Kidney capillary endothelial cell (primary cell): ENCODE measurements around the gene ITGAD.

Source experiments
- DNase-seq: peaks from one replicate; pipeline ENCODE4 v3.0.0-alpha.2; 2018; ENCODE audit warnings: low spot score

ITGAD gene

DNA sequence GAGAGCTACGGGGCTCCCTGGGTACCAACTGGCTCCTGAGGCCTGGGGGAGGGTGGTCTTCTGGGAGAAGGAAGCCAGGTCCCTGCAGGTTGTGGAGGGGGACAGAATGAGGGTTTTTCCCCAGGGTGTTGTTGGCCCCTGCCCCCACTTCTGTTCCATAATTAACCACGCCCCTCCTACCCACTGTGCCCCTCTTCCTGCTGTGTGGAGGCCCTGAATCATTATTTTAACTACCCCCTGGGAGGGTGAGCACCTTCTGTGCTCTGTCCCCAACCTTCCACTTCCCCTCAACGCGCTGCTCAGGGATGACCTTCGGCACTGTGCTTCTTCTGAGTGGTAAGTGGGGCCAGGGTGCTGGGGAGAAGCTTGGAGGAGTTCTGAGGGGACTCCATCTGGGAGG is at the start of gene ITGAD:
Gene ITGAD (plus strand): TSS at position 280 of the 400 bp plus-strand sequence. CDS start 26 bp downstream, at position 306.
- DNase-seq, result no peak

DNA sequence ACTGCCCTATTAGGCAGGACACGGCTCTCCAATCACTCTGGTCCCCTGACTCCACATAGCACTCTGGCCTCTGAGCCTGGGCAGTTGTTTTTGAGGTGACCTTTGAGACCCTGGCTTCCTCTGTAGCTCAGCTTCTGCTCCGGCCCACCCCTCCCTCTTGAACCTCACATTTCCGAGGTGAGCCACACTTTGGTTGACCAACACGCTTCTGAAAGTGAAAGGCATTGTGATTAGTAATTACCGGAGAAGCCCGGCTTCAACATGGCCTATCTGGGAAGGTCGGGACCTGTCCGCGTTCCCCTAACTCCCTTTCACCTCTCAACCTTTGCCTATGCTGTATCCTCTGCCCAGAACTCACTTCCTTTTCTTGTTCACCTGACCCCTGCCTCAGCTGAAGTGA is 48.4 kb upstream of the ITGAD start:
- no peak for DNase-seq

DNA sequence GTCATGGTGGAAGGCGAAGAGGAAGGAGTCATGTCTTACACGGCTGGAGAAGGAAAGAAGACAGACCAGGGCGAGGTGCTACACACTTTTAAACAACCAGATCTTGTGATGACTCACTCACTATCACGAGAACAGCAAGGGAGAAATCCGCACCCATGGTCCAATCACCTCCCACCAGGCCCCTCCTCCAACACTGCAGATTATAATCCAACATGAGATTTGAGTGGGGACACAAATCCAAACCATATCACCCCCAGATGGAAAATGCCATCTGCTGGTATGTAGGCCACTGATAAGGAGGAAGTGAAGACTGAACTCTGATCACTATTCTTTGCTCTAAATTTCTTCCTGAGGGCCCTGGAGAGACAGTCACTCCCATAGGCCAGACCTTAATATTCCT is 45.7 kb upstream of the ITGAD start:
- no peak for DNase-seq

DNA sequence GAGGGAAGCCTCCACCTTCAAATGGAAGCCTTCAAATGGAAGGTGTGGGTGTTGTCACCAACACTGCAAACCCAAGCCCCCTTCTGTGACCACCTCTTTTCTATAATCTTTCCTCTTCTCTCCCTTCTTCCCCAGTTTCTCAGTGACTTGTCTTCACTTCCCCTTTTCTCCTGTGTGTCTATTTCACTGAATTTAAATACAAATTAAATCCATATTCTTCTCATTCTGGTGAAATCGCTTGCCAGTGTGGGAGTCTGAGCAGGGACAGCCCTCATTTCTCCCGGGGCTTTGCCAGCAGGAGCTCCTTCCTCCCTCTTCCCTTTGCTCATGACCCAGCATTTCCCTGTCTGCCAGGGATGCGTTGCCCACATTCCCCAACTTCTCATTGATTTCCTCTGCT is 44.6 kb upstream of the ITGAD start:
- DNase-seq, result no peak

DNA sequence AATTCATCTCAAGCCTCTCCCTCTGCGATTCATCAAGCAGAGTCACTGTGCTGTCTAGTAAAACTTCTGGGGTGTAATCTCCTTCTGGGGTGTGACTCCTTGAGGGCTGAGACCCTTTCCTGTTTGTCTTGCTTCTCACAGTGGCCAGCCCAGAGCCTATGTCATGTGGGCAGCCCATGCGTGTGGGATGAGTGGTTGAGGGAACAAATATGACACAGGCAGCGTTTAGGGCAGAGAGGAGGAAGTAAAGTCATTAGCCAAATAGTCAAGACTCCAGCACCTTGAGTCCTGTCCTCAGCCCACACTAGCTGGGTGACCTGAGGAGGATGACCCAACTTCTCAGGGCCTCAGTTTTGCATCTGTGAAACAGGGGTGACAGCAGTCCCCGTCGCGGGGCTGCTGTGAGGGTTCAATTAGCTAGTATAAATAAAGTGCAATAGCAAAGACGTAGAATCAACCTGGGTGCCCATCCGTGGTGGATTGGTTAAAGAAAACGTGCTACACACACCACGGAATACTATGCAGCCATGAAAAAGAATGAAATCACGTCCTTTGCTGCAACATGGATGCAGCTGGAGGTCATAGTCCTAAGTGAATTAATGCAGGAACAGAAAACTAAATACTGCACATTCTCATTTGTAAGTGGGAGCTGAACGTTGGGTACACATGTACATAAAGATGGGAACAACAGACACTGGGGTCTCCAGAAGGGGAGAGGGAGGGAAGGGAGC is 42.7 kb upstream of the ITGAD start:
- no peak for DNase-seq

DNA sequence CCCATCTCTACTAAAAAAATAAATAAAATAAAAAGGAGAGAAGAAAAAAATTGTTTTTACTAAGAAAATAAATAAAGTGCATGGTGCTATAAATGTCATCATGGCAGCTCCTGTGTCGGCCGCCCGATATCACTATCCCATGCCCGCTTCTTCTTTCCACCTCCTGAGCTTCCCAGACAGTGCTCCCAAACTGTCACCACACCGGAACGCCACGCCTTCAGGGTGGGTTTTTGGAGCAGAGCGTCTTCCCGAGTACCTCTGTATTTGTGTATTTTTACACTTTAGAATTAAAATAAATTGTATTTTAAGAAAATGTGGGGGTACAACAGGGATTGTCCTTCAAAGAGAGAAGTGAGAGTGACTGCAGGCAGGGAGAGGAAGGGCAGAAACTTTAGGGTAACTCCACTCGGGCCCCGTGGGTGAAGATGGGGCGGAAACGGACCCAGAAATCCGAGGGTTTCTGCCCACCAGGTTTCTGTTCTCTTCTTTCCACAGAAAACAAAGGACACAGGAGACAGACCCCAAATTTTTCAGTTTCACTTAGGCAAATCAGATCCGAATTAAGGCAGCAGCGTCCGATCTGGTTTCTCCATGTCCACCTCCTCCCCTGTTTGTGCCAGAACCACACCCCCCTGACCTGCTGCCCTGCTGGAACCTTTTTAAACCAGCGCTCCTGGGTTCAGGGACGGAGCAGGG is 41.7 kb upstream of the ITGAD start:
- DNase-seq, result no peak

DNA sequence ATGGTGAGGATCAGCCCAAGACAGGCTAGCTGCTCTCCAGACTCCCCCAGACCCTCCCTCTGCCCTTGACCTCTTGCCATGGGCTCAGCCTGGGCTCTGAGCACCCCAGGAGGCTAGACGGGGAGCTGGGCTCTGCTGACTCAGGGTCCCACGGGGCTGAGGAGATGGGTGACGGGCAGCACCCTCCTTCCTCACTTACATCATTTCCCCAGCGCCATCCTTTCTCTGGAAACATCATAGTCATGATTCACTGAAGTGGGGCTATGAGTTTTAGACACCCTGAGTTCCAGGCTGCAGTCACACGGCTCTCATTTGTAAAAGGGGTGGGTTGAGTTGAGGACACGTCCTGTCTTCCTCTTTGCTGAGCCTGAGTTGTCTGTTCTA is 41.2 kb upstream of the ITGAD start:
- DNase-seq, result no peak

DNA sequence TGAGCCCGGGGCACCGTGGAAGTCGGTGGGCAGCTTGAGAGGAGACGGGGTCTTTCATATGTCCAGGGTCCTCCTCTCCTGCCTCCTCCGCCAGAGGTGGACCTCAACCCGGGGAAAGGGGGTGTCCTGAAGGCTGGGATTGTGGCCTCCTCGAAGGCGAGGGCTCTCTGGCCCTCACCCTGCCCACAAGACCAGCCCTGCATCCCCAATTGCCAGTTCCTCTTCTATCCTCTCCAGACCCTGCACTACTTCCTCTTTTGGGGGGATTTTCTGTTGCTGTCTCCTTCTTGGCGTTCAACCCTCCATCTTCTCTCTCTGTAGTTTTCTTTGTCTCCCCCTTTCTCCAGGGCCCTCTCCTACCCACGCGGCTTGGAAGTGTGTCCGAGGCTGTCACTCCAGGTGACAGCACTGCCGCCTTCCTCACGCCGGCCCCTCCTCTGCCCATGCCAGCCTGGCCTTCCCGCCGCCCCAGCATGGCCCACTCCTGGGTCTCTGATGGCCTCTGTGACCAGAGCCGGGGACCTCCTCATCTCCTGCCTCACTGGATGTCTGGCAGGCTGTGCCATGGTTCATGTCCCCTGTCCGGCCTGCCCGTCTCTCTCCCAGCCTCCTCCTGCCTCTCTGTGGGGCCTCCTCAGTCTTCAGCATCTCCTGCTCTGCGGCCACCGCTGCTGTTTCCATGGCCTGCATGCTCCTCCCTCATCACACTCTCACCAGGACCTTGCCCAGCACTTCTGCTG is 40.6 kb upstream of the ITGAD start:
- DNase-seq, result no peak

DNA sequence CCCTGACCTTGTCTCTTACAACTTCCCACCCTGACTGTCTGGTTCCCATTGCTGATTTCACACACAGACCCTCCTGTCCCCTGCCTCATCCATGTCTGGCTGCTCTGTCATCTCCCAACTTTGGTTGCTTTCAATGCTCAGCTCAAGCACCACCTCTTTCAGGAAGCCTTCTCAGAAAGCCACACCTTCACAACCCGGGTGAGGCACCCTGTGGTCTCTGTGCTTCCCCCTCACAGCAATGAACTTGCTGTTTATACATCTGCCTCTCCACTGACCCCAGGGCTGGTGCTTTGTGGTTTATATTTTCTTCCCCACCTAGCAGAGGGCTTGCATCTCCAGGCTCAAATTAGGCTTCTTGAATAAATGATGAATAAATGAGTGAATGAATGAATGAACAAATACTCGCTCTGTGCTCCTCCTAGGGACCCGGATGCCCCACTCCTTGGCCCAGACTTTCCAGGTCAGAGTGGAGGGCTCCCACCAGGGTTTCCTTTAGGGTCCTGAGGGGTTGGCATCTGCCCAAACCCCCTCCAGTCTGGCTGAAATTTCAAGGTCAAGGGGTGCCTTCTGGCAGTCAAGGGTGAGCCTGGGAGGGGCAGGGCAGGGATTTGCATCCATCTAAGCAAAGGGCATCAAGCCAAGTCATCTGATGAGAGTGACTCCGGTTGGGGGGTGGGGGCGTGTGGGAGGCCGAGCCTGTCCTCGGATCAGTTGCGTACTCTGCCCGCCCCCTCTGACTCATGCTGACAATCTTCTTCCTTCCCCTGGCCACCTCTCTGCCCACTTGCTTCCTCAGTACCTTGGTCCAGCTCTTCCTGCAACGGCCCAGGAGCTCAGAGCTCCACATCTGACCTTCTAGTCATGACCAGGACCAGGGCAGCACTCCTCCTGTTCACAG is 38.5 kb upstream of the ITGAD start, which contains the start of gene ITGAX:
Gene ITGAX (plus strand): TSS at position 783 of the 898 bp plus-strand sequence. CDS start 79 bp downstream, at position 862.
- DNase-seq, result peak; percentile 68

DNA sequence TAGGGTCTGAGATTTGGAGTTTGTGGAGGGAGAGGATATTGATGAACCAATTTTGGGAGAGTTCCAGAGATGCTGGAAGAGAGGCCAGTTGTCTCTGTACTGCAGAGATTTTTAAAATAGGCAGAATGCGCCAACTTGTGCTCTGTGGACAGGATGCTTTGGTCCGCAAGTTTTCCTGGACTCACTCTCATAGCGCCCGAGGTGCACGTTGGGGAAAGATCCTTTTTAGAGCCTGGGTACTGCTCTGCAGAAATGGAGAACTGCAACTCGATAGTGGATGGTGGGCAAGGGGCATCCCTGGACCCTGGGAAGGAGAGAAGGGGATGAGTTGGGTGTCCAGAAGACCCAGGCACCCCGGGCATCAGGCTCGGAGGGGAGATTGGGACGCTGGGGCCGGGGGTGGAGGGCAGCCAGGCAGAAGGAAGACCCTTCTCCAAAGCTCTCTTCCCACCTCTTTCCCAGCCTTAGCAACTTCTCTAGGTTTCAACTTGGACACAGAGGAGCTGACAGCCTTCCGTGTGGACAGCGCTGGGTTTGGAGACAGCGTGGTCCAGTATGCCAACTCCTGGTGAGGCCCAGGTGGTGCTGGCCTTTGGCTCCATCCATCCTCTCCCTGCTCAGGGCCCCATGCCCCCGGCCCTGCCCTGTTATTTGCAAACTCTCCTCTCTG is 37.6 kb upstream of the ITGAD start:
- no peak for DNase-seq

DNA sequence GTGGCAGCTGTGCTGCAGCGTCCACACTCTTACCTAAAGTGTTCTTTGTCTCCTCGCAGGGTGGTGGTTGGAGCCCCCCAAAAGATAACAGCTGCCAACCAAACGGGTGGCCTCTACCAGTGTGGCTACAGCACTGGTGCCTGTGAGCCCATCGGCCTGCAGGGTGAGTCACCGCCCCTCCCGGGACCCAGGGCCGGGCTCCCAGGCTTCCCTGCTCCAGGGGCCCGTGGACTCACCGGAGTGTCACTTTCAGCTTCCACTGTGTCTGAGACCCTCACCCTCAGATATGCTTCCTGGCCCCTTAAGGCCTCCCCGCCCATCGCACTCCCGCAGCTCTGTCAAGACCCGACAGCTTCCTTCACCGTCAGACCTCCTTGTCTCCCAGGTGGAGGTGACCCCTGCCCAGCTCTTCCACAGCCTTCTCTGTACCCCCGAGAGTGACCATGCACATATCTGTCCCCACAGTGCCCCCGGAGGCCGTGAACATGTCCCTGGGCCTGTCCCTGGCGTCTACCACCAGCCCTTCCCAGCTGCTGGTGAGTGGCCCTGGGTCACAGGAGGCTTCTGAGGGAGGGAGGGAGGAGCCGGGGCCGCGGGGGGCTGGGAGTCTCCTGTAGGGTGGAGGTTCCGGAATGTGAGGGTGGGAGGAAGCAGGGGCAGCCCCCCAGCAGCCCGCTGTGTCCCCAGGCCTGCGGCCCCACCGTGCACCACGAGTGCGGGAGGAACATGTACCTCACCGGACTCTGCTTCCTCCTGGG is 36.4 kb upstream of the ITGAD start:
- no peak for DNase-seq

DNA sequence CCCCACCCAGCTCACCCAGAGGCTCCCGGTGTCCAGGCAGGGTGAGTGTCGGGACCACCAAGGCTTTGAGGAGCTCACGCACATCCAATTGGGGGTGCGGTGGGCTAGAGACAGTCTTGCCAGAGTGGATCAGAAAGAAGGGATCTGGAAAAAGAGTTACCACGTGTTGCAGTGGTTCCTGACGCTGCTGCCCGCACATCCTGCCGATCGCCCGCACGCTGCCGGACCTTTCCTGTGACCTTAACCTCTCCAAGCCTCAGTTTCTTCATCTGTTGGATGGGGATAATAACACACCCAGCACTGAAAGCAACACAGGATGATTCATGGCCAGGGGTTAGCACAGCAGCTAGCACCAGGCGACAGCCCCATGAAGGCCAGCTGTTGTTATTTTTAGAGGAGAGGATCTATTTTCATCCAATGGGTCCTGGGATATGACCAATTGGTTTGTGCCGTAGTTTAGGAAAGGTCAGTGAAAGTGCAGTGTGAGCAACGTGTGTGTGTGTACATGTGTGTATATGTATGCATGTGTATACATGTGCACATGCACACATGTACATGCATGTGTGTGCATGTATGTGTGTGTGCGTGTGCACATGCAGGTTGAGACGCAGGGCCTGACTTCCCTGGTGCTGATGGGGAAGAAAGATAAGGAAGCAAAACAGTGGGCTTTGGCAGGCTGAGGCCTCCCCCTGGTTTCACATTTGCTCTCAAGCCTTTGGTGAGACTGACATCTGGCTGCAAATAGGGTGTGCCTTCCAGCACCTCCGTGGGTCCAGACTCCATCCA is 35.6 kb upstream of the ITGAD start:
- DNase-seq, result no peak

DNA sequence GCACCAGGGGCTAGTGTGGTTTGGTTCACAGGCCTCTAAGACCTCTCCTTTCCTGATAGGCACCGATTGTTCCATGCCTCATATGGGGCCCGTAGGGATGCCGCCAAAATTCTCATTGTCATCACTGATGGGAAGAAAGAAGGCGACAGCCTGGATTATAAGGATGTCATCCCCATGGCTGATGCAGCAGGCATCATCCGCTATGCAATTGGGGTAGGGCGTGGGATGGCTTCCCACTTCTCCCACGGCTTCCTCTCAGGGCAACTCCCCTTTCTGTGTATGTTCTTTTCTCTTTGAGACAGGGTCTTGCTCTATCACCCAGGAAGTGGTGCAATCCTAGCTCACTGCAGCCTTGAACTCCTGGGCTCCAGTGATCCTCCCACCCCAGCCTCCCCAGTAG is 32.9 kb upstream of the ITGAD start:
- no peak for DNase-seq

DNA sequence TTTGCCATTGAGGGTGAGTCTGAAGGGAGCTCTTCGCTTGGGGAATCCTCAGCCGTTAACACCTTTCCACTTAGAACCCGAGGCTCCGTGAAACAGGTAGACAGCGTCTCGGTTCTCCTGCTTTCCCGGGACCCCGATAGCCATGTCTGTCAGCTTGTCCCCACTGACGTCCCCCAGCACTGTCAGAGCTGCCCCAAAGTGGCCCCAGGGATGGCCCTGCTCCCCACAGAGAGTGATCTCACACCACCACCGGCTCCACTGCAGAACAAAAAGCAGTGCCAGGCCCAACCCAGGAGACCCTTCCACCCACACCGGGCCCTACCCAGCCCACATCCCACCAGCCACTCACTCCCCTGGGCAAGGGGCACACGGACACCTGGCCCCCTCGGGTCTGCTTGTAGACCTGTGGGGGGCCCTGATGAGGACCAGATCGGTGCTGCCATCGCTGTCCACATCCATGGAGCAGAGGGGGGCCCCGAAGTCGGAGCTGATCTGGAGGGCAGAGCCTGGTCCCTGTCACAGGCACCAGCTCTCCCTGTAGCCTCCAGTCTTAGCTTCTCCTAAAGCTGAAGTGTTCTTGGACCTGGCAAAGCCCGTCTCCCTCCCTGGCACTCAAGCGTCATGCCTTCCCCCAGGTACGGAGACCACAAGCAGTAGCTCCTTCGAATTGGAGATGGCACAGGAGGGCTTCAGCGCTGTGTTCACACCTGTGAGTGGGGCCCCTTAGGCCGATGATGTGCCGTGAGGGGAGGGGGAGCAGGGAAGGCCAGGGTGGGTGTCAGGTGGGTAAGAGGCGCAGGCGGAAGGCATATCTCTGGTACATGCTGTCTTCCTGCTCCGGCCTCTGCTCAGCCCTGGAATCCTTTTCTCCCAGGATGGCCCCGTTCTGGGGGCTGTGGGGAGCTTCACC is 31.7 kb upstream of the ITGAD start:
- DNase-seq, result no peak

DNA sequence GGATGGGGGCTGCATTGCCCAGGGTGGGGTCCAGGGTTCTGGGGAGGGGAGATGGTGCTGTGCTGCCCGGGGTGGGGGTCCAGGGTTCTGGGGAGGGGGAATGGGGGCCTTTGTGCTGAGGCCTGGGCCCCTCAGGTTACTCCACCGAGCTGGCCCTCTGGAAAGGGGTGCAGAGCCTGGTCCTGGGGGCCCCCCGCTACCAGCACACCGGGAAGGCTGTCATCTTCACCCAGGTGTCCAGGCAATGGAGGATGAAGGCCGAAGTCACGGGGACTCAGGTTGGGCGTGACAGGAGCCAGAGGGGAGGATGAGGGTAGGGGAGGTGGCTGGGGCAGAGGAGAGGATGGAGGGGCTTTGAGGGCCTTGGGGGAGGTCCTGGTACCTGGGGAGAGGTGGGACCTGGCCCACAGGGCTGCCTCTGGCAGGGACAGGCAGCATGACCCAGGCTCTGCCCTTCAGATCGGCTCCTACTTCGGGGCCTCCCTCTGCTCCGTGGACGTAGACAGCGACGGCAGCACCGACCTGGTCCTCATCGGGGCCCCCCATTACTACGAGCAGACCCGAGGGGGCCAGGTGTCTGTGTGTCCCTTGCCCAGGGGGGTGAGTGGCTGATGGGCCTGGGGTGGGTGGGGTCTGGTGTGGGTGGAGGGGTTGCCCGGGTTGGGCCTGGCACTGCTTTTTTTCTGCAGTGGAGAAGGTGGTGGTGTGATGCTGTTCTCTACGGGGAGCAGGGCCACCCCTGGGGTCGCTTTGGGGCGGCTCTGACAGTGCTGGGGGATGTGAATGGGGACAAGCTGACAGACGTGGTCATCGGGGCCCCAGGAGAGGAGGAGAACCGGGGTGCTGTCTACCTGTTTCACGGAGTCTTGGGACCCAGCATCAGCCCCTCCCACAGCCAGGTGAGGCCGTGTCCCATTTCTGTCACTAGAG is 30.4 kb upstream of the ITGAD start:
- DNase-seq, result no peak

DNA sequence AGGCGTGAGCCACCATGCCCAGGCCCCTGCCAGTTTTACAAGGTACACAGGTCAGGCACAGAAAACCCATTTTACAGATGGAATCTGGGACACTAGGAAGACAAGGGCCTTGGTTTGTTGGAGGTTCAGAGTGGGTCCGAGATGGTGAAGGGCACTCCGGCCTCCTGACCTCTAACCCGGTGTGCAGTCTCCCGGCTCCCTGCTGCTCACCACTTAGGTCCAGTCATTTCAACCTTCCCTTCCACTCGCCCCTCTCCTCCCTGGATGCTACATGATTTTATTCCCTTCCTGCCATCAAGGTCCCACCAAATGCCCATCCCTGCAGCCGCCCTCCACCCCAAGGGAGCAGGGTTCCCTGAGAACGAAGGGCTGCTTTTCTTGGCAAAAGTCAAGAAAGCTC is 29.4 kb upstream of the ITGAD start:
- no peak for DNase-seq

DNA sequence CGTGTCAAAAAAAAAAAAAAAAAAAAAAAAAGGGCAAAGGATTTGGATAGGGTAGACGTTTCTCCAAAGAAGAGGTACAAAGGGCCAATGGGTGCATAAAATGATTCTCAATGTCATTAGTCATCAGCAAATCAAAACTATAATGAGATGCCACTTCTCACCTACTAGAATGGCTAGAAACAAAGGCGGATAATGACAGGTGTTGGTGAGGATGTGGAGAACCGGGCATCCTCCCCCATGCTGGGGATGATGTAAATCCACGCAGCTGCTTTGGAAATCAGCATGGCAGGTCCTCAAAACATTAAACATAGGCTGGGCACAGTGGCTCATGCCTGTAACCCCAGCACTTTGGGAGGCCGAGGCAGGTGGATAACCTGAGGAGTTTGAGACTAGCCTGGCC is 28.7 kb upstream of the ITGAD start:
- no peak for DNase-seq
